ENCODE measurements around the gene UST.
"Not testable (repeated sequence)": the region's sequence is repeated elsewhere in the genome, so short reads cannot be mapped to it uniquely, and the experiment has no call there.

UST gene

GRCh38 chr6:148999929-149000468, 253.2 kb downstream of the UST start:
- H3K4me3 ChIP-seq (ENCODE audit: low read depth, low read length), result no peak overlapping the region
- no peak for TF ChIP-seq CTCF (IDR thresholded peaks at IDR 0.05; ENCODE audit: low read depth, low read length, missing control alignments)
- DNase-seq (ENCODE audit: low read depth), result no peak

- DNase-seq (ENCODE audit: low read depth), result no peak
- no peak overlapping the region for H3K4me3 ChIP-seq (ENCODE audit: low read depth, low read length)
- TF ChIP-seq CTCF (IDR thresholded peaks at IDR 0.05; ENCODE audit: low read depth, low read length, missing control alignments), result no peak
These were observed 254.6 kb downstream of the UST start for GRCh38 chr6:149001422-149001821.

GRCh38 chr6:149003560-149003959, 256.7 kb downstream of the UST start:
- H3K4me3 ChIP-seq (ENCODE audit: low read depth, low read length), result no peak overlapping the region
- DNase-seq (ENCODE audit: low read depth), result no peak
- TF ChIP-seq CTCF (IDR thresholded peaks at IDR 0.05; ENCODE audit: low read depth, low read length, missing control alignments), result no peak

GRCh38 chr6:149004664-149005063, 257.8 kb downstream of the UST start:
- TF ChIP-seq CTCF (IDR thresholded peaks at IDR 0.05; ENCODE audit: low read depth, low read length, missing control alignments), result no peak
- no peak for DNase-seq (ENCODE audit: low read depth)
- H3K4me3 ChIP-seq (ENCODE audit: low read depth, low read length), result no peak overlapping the region

GRCh38 chr6:149006236-149006635, 259.4 kb downstream of the UST start:
- DNase-seq (ENCODE audit: low read depth); H3K4me3 ChIP-seq (ENCODE audit: low read depth, low read length): not testable (repeated sequence)

GRCh38 chr6:149006671-149007070, 259.8 kb downstream of the UST start:
- no peak for TF ChIP-seq CTCF (IDR thresholded peaks at IDR 0.05; ENCODE audit: low read depth, low read length, missing control alignments)
- H3K4me3 ChIP-seq (ENCODE audit: low read depth, low read length), result no peak overlapping the region
- DNase-seq (ENCODE audit: low read depth), result no peak

- DNase-seq (ENCODE audit: low read depth), result no peak
- TF ChIP-seq CTCF (IDR thresholded peaks at IDR 0.05; ENCODE audit: low read depth, low read length, missing control alignments), result no peak
- H3K4me3 ChIP-seq (ENCODE audit: low read depth, low read length), result no peak overlapping the region
These were observed 261.0 kb downstream of the UST start for GRCh38 chr6:149007846-149008245.
